HEK293T (cell line): ENCODE data around the gene IRF3.

Source experiments
- CTCF ChIA-PET: fragments of 350-600 bp; formaldehyde crosslinking; extraction: SDS; loops from one replicate; lab custom pipeline; 2021; ENCODE audit warnings: antibody characterized with exemption, inconsistent platforms; lab: Yijun Ruan, JAX
- POLR2A ChIA-PET: fragments of 350-600 bp; formaldehyde crosslinking; extraction: SDS; loops from one replicate; lab custom pipeline; 2020; ENCODE audit warnings: antibody characterized with exemption, inconsistent platforms; lab: Yijun Ruan, JAX
- DNase-seq: peaks from one replicate; pipeline ENCODE4 v3.0.0; 2012; ENCODE audit warnings: mixed read lengths; ENCODE audit errors: extremely low spot score
- ARNT ChIP-seq: fragments of 450-650 bp; IDR thresholded peaks from 2 replicates; pipeline ENCODE4 v1.6.1; 2017; ENCODE audit warnings: mild to moderate bottlenecking
- BHLHE40 ChIP-seq: fragments of 450-650 bp; IDR thresholded peaks from 2 replicates; pipeline ENCODE4 v1.6.1; 2016; ENCODE audit warnings: mild to moderate bottlenecking, moderate library complexity, borderline replicate concordance
- CTBP1 ChIP-seq: fragments of 450-650 bp; IDR thresholded peaks from 2 replicates; pipeline ENCODE4 v1.6.1; 2016; ENCODE audit warnings: borderline replicate concordance
- ELF4 ChIP-seq: fragments of 450-650 bp; IDR thresholded peaks from 2 replicates; pipeline ENCODE4 v1.6.1; 2017; ENCODE audit warnings: antibody characterized with exemption
- FOXA1 ChIP-seq: fragments of 450-650 bp; IDR thresholded peaks from 2 replicates; pipeline ENCODE4 v1.6.1; 2016; ENCODE audit warnings: mild to moderate bottlenecking
- FOXK2 ChIP-seq: fragments of 450-650 bp; IDR thresholded peaks from 2 replicates; pipeline ENCODE4 v1.6.1; 2016; ENCODE audit warnings: mild to moderate bottlenecking
- FOXM1 ChIP-seq: fragments of 450-650 bp; IDR thresholded peaks from 2 replicates; pipeline ENCODE4 v1.6.1; 2017; ENCODE audit warnings: mild to moderate bottlenecking, borderline replicate concordance
- HDGF ChIP-seq: fragments of 450-650 bp; IDR thresholded peaks from 2 replicates; pipeline ENCODE4 v1.6.1; 2017; ENCODE audit warnings: antibody characterized with exemption, borderline replicate concordance
- L3MBTL2 ChIP-seq: fragments of 450-650 bp; conservative IDR thresholded peaks from 2 replicates; pipeline ENCODE4 v1.6.1; 2016; ENCODE audit warnings: mild to moderate bottlenecking
- LEF1 ChIP-seq: fragments of 450-650 bp; IDR thresholded peaks from 2 replicates; pipeline ENCODE4 v1.6.1; 2017; ENCODE audit warnings: mild to moderate bottlenecking, borderline replicate concordance
- NFRKB ChIP-seq: fragments of 450-650 bp; IDR thresholded peaks from 2 replicates; pipeline ENCODE4 v1.6.1; 2016; ENCODE audit warnings: mild to moderate bottlenecking, moderate library complexity
- PKNOX1 ChIP-seq: fragments of 450-650 bp; IDR thresholded peaks from 2 replicates; pipeline ENCODE4 v1.6.1; 2016
- SP1 ChIP-seq: fragments of 450-650 bp; IDR thresholded peaks from 2 replicates; pipeline ENCODE4 v1.6.1; 2017
- SUZ12 ChIP-seq: fragments of 450-650 bp; IDR thresholded peaks from 2 replicates; pipeline ENCODE4 v1.6.1; 2016; ENCODE audit warnings: mild to moderate bottlenecking
- TARDBP ChIP-seq: fragments of 450-650 bp; IDR thresholded peaks from 2 replicates; pipeline ENCODE4 v1.6.1; 2016
- ZNF384 ChIP-seq: fragments of 450-650 bp; IDR thresholded peaks from 2 replicates; pipeline ENCODE4 v1.6.1; 2016

The IRF3 gene, protein sequence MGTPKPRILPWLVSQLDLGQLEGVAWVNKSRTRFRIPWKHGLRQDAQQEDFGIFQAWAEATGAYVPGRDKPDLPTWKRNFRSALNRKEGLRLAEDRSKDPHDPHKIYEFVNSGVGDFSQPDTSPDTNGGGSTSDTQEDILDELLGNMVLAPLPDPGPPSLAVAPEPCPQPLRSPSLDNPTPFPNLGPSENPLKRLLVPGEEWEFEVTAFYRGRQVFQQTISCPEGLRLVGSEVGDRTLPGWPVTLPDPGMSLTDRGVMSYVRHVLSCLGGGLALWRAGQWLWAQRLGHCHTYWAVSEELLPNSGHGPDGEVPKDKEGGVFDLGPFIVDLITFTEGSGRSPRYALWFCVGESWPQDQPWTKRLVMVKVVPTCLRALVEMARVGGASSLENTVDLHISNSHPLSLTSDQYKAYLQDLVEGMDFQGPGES

GRCh38 chr19:49665351-49666119 is at the start of gene IRF3, which contains the start of gene BCL2L12:
Gene IRF3 (minus strand): TSS chr19:49665857. CDS start chr19:49664838, 1,019 bp downstream.
Gene BCL2L12 (plus strand): TSS chr19:49665933. CDS start chr19:49666693, 760 bp downstream.
- ChIA-PET CTCF (interaction anchor here (1.0 to 1.5 kb wide), 3 partner anchors 13 to 95 kb away, joined by 3 to 4 read pairs (median 4); no protein-coding TSS in a partner anchor), POLR2A (interaction anchor here (0.7 to 5.2 kb wide), 8 partner anchors 10 to 605 kb away, joined by 3 to 57 read pairs (median 4); partner anchors contain the start of genes PRMT1, RRAS and SCAF1)

GRCh38 chr19:49713236-49713845 is 47.7 kb upstream of the IRF3 start:
- no peak for DNase-seq
- no peak for TF ChIP-seq SUZ12
- no peak for TF ChIP-seq ARNT
- TF ChIP-seq FOXA1, result no peak
- no peak for TF ChIP-seq ELF4
- TF ChIP-seq SP1, result no peak
- no peak for TF ChIP-seq CTBP1
- TF ChIP-seq FOXM1, result no peak
- TF ChIP-seq LEF1, result no peak
- TF ChIP-seq L3MBTL2, result no peak
- TF ChIP-seq BHLHE40, result no peak
- no peak for TF ChIP-seq PKNOX1
- ChIA-PET CTCF (no interaction called here), POLR2A (interaction anchor here (0.6 to 1.1 kb wide), 2 partner anchors 53 to 182 kb away, joined by 3 read pairs; partner anchors contain the start of gene AP2A1)

More at GRCh38 chr19:49665351-49666119, at the start of gene IRF3, which contains the start of gene BCL2L12:
- TF ChIP-seq HDGF (no peak), L3MBTL2 (peak; percentile 16; the same call in 1 of the 2 replicates), FOXA1 (no peak), NFRKB (no peak), TARDBP (no peak), CTBP1 (no peak), ZNF384 (no peak)
- DNase-seq, result peak; percentile 92

- TF ChIP-seq SUZ12, result no peak
- TF ChIP-seq PKNOX1, result peak; percentile 56; the same call in 1 of the 2 replicates
- TF ChIP-seq ZNF384, result peak; percentile 92
- ChIA-PET POLR2A (interaction anchor here (1.1 kb wide), 1 partner anchor 183 kb away, joined by 3 read pairs; no protein-coding TSS in a partner anchor), CTCF (no interaction called here)
- peak; percentile 94 for DNase-seq
These were observed 46.8 kb upstream of the IRF3 start for GRCh38 chr19:49712397-49712859.

- CTCF ChIA-PET, result no interaction called here
These were observed 44.8 kb upstream of the IRF3 start for GRCh38 chr19:49710372-49710951.

More at GRCh38 chr19:49710372-49710951, 44.8 kb upstream of the IRF3 start:
- DNase-seq, result no peak
- POLR2A ChIA-PET, result no interaction called here
- TF ChIP-seq BHLHE40 (no peak), CTBP1 (no peak), HDGF (no peak), SUZ12 (no peak), L3MBTL2 (no peak), LEF1 (no peak), ARNT (no peak), PKNOX1 (no peak), ELF4 (no peak), TARDBP (no peak), FOXA1 (no peak), FOXM1 (no peak), SP1 (no peak), FOXK2 (no peak), ZNF384 (no peak)
